Measurements from ENCODE around the gene SGO2. TPM values are rescaled to one million over a fixed set of nuclear protein-coding genes. Genes with fewer than 3 reads are reported as not detected.

SGO2 gene
- total RNA-seq, 6 experiments from 2014 or later = 10.6 to 22.3 (median 20.5) TPM

- Mint-ChIP-seq H3K9me3 (no peaks in the 10 kb centered on the region), H3K4me1 (ENCODE audit: low read depth) (peaks cover 48% of the 10 kb centered on the region), H3K4me3 (no peak overlapping the region), H3K27ac (no peak overlapping the region), H3K36me3 (ENCODE audit: low read depth) (peaks cover 22% of the 10 kb centered on the region), H3K27me3 (ENCODE audit: insufficient read depth) (no peaks in the 10 kb centered on the region; the same call in 1 of the 2 replicates)
- no peak for DNase-seq
- TF ChIP-seq, protein P1, sequence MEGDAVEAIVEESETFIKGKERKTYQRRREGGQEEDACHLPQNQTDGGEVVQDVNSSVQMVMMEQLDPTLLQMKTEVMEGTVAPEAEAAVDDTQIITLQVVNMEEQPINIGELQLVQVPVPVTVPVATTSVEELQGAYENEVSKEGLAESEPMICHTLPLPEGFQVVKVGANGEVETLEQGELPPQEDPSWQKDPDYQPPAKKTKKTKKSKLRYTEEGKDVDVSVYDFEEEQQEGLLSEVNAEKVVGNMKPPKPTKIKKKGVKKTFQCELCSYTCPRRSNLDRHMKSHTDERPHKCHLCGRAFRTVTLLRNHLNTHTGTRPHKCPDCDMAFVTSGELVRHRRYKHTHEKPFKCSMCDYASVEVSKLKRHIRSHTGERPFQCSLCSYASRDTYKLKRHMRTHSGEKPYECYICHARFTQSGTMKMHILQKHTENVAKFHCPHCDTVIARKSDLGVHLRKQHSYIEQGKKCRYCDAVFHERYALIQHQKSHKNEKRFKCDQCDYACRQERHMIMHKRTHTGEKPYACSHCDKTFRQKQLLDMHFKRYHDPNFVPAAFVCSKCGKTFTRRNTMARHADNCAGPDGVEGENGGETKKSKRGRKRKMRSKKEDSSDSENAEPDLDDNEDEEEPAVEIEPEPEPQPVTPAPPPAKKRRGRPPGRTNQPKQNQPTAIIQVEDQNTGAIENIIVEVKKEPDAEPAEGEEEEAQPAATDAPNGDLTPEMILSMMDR (IDR thresholded peaks at IDR 0.05) = no peak
These were observed 73.2 kb downstream of the SGO2 start for GRCh38 chr2:200599206-200599605.

GRCh38 chr2:200600549-200601225 lies 74.7 kb downstream of the SGO2 start:
- peak overlapping the region; percentile 69 for H3K4me3 Mint-ChIP-seq
- DNase-seq = peak; percentile 65
- H3K9me3 Mint-ChIP-seq = peaks cover under 1% of the 10 kb centered on the region; the same call in 1 of the 2 replicates
- H3K27me3 Mint-ChIP-seq (ENCODE audit: insufficient read depth) = no peaks in the 10 kb centered on the region; the same call in 1 of the 2 replicates
- TF ChIP-seq, protein P1 (IDR thresholded peaks at IDR 0.05) = no peak
- peak overlapping the region; percentile 85 for H3K27ac Mint-ChIP-seq
- H3K36me3 Mint-ChIP-seq (ENCODE audit: low read depth) = peaks cover 19% of the 10 kb centered on the region
- peaks cover 56% of the 10 kb centered on the region for H3K4me1 Mint-ChIP-seq (ENCODE audit: low read depth)

DNA sequence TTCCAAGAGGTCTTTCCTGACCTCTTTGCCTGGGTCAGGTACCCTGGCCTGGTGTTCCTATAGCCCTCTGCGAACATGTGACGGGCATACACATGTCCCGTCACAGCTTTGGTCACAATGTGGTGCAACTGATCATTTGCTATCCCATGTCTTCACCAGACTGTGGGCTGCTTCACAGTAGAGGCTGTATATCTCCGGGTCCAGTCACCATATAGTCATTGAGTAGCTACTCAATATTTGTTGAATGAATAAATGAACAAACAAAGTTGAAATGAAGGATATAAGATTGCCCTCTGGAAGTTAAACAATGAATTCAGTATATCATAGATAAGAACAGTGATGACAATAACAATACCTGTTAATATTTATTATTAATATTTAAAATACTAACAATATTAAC lies 76.6 kb downstream of the SGO2 start:
- Mint-ChIP-seq H3K27ac (no peak overlapping the region), H3K9me3 (peaks cover 16% of the 10 kb centered on the region), H3K27me3 (ENCODE audit: insufficient read depth) (no peaks in the 10 kb centered on the region; the same call in 1 of the 2 replicates), H3K4me3 (no peak overlapping the region), H3K4me1 (ENCODE audit: low read depth) (peaks cover 66% of the 10 kb centered on the region), H3K36me3 (ENCODE audit: low read depth) (peaks cover 32% of the 10 kb centered on the region)
- DNase-seq = no peak
- TF ChIP-seq, protein P1 (IDR thresholded peaks at IDR 0.05) = no peak

GRCh38 chr2:200603972-200604371 lies 78.0 kb downstream of the SGO2 start:
- TF ChIP-seq, protein P1 (IDR thresholded peaks at IDR 0.05) = no peak
- peak; percentile 60 for DNase-seq
- H3K4me3 Mint-ChIP-seq = peak overlapping the region; percentile 71
- H3K4me1 Mint-ChIP-seq (ENCODE audit: low read depth) = peaks cover 79% of the 10 kb centered on the region
- H3K27ac Mint-ChIP-seq = peak overlapping the region; percentile 84
- H3K9me3 Mint-ChIP-seq = peaks cover 19% of the 10 kb centered on the region
- no peaks in the 10 kb centered on the region for H3K27me3 Mint-ChIP-seq (ENCODE audit: insufficient read depth)
- H3K36me3 Mint-ChIP-seq (ENCODE audit: low read depth) = peaks cover 38% of the 10 kb centered on the region

DNA sequence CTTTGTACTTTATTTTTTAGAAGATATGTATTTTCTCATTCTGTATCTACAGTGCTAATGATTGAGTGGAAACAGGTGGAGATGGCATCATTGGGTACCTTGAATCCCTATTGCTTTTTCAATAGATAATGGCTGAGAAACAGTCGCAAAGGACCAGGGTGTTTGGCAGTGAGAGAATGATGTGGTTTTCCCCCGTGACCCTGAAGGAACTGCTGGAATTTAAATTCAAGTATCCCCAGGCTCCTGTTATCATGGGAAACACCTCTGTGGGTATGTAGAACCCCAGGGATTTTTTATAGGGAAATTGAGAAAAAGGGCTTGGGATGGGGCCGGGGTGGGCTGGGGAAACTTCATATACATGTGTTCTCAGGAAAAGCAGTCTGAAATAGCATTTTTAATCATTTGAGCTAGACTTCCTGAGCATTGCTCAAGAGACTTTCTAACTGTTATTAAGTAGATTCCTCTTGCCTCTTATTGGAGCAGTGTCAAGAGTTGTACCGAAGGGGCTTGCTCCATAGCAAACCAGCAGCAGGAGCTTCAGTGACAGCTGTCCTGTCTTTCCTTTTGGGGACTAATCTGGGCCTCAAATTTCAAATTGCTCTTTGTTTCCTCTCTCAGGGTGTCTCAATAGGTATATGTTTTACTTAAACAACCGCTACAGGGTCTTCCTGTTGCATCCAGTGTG lies 78.7 kb downstream of the SGO2 start:
- peak overlapping the region; percentile 71 for H3K4me3 Mint-ChIP-seq
- TF ChIP-seq, protein P1 (IDR thresholded peaks at IDR 0.05) = no peak
- peaks cover 86% of the 10 kb centered on the region for H3K4me1 Mint-ChIP-seq (ENCODE audit: low read depth)
- no peak for DNase-seq
- peak overlapping the region; percentile 84 for H3K27ac Mint-ChIP-seq
- H3K27me3 Mint-ChIP-seq (ENCODE audit: insufficient read depth) = no peaks in the 10 kb centered on the region
- H3K36me3 Mint-ChIP-seq (ENCODE audit: low read depth) = peaks cover 38% of the 10 kb centered on the region
- H3K9me3 Mint-ChIP-seq = peaks cover 19% of the 10 kb centered on the region

Data from HFFc6 (cell line).